HEK293 (cell line): ENCODE results near the gene CRYZ.

Source experiments
- CTCF ChIA-PET: fragments of 350-600 bp; formaldehyde crosslinking; extraction: SDS; loops from one replicate; lab custom pipeline; 2021; ENCODE audit warnings: antibody characterized with exemption; lab: Yijun Ruan, JAX
- POLR2A ChIA-PET: fragments of 300-600 bp; formaldehyde crosslinking; extraction: SDS; loops from one replicate; lab custom pipeline; 2020; ENCODE audit warnings: antibody characterized with exemption, inconsistent platforms; lab: Yijun Ruan, JAX
- H3K27ac ChIP-seq: fragments of 200-500 bp; sonication (Bioruptor generic); 2 replicates; pipeline ENCODE4 v1.5.1; 2014; ENCODE audit warnings: low read depth, low read length, control low read depth, inconsistent platforms; ENCODE audit errors: extremely low read depth
- H3K36me3 ChIP-seq, 2 experiments: fragments of 200-500 bp in 1 of 2; sonication (Bioruptor generic) in 1 of 2; 1 replicate in 1 of 2; 2 replicates in 1 of 2; pipeline ENCODE4 v1.5.1; 2014 to 2017; ENCODE audit warnings: inconsistent platforms in 2 of 2, low read length in 2 of 2; ENCODE audit not compliant: control insufficient read depth in 2 of 2, insufficient read depth in 1 of 2
- H3K4me1 ChIP-seq: fragments of 200-500 bp; sonication (Bioruptor generic); 2 replicates; pipeline ENCODE4 v1.5.1; 2014; ENCODE audit warnings: mild to moderate bottlenecking, low read length, inconsistent platforms; ENCODE audit not compliant: control insufficient read depth, insufficient read depth
- H3K4me3 ChIP-seq: 2 replicates; pipeline ENCODE4 v1.5.1; 2011; ENCODE audit warnings: low read depth, mild to moderate bottlenecking, control low read depth, low read length, moderate library complexity
- H3K9me3 ChIP-seq: fragments of 200-500 bp; sonication (Bioruptor generic); 2 replicates; pipeline ENCODE4 v1.5.1; 2014; ENCODE audit warnings: low read depth, low read length, inconsistent platforms; ENCODE audit not compliant: control insufficient read depth, insufficient read depth
- MYNN ChIP-seq: fragments of 450-650 bp; formaldehyde crosslinking; IDR thresholded peaks from 2 replicates; pipeline ENCODE4 v1.5.1; 2016; ENCODE audit warnings: missing biosample characterization, missing genetic modification characterization, borderline replicate concordance
- WT1 ChIP-seq: fragments of 450-650 bp; formaldehyde crosslinking; IDR thresholded peaks from 2 replicates; pipeline ENCODE4 v1.5.1; 2016; ENCODE audit warnings: missing biosample characterization, missing genetic modification characterization
- ZFP3 ChIP-seq: fragments of 450-650 bp; formaldehyde crosslinking; IDR thresholded peaks from 2 replicates; pipeline ENCODE4 v1.5.1; 2016; ENCODE audit warnings: low read depth, missing biosample characterization, missing genetic modification characterization
- ZNF19 ChIP-seq: fragments of 450-650 bp; formaldehyde crosslinking; IDR thresholded peaks from 2 replicates; pipeline ENCODE4; 2016; ENCODE audit warnings: missing biosample characterization, missing genetic modification characterization, low read depth
- ZNF366 ChIP-seq: fragments of 450-650 bp; formaldehyde crosslinking; conservative IDR thresholded peaks from 2 replicates; pipeline ENCODE4 v1.5.1; 2016; ENCODE audit warnings: missing biosample characterization, missing genetic modification characterization
- ZNF76 ChIP-seq: fragments of 450-650 bp; formaldehyde crosslinking; IDR thresholded peaks from 2 replicates; pipeline ENCODE4; 2016; ENCODE audit warnings: low read depth, missing biosample characterization, missing genetic modification characterization, borderline replicate concordance
- ZNF843 ChIP-seq: fragments of 450-650 bp; formaldehyde crosslinking; IDR thresholded peaks from 2 replicates; pipeline ENCODE4 v1.5.1; 2016; ENCODE audit warnings: missing biosample characterization, missing genetic modification characterization
- ZSCAN23 ChIP-seq: fragments of 450-650 bp; formaldehyde crosslinking; IDR thresholded peaks from 2 replicates; pipeline ENCODE4 v1.5.1; 2016; ENCODE audit warnings: missing biosample characterization, missing genetic modification characterization
- TF ChIP-seq, protein P1 (sequence below): fragments of 450-650 bp; formaldehyde crosslinking; IDR thresholded peaks from 2 replicates; pipeline ENCODE4 v1.5.1; 2016; ENCODE audit warnings: missing biosample characterization, missing genetic modification characterization
- TF ChIP-seq, protein P2 (sequence below): fragments of 450-650 bp; formaldehyde crosslinking; IDR thresholded peaks from 2 replicates; pipeline ENCODE4 v1.5.1; 2016; ENCODE audit warnings: missing biosample characterization, missing genetic modification characterization, borderline replicate concordance
- TF ChIP-seq, protein P3 (sequence below): fragments of 450-650 bp; formaldehyde crosslinking; IDR thresholded peaks from 2 replicates; pipeline ENCODE4 v1.5.1; 2016; ENCODE audit warnings: missing biosample characterization, missing genetic modification characterization

The CRYZ gene

DNA sequence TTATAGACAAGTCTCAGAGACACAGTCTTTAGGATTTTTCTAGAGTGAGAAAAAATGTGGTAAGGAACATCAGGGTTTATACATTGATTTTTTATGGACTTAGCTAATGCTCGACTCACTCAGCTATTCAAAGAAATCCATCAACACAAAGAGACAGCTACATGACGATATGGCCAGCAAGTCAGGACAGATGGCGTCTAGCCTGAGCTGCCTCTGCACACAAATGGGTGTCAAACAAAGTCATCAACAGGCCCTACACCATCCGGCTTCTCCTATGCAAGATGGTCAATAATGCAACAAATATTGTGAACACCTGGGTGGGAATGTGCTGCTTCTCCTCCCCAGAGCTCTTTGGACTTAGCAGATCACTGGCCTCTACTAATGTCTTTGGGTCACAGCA is 45.9 kb downstream of the CRYZ start:
- TF ChIP-seq, protein P1, sequence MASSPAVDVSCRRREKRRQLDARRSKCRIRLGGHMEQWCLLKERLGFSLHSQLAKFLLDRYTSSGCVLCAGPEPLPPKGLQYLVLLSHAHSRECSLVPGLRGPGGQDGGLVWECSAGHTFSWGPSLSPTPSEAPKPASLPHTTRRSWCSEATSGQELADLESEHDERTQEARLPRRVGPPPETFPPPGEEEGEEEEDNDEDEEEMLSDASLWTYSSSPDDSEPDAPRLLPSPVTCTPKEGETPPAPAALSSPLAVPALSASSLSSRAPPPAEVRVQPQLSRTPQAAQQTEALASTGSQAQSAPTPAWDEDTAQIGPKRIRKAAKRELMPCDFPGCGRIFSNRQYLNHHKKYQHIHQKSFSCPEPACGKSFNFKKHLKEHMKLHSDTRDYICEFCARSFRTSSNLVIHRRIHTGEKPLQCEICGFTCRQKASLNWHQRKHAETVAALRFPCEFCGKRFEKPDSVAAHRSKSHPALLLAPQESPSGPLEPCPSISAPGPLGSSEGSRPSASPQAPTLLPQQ (tag by site-specific recombination) = no peak
- TF ChIP-seq ZNF843 (tag by site-specific recombination) (no peak), ZNF19 (tag by site-specific recombination) (no peak), WT1 (tag by site-specific recombination) (no peak), ZSCAN23 (no peak), ZNF76 (tag by site-specific recombination) (no peak), ZNF366 (no peak)
- TF ChIP-seq, protein P2, sequence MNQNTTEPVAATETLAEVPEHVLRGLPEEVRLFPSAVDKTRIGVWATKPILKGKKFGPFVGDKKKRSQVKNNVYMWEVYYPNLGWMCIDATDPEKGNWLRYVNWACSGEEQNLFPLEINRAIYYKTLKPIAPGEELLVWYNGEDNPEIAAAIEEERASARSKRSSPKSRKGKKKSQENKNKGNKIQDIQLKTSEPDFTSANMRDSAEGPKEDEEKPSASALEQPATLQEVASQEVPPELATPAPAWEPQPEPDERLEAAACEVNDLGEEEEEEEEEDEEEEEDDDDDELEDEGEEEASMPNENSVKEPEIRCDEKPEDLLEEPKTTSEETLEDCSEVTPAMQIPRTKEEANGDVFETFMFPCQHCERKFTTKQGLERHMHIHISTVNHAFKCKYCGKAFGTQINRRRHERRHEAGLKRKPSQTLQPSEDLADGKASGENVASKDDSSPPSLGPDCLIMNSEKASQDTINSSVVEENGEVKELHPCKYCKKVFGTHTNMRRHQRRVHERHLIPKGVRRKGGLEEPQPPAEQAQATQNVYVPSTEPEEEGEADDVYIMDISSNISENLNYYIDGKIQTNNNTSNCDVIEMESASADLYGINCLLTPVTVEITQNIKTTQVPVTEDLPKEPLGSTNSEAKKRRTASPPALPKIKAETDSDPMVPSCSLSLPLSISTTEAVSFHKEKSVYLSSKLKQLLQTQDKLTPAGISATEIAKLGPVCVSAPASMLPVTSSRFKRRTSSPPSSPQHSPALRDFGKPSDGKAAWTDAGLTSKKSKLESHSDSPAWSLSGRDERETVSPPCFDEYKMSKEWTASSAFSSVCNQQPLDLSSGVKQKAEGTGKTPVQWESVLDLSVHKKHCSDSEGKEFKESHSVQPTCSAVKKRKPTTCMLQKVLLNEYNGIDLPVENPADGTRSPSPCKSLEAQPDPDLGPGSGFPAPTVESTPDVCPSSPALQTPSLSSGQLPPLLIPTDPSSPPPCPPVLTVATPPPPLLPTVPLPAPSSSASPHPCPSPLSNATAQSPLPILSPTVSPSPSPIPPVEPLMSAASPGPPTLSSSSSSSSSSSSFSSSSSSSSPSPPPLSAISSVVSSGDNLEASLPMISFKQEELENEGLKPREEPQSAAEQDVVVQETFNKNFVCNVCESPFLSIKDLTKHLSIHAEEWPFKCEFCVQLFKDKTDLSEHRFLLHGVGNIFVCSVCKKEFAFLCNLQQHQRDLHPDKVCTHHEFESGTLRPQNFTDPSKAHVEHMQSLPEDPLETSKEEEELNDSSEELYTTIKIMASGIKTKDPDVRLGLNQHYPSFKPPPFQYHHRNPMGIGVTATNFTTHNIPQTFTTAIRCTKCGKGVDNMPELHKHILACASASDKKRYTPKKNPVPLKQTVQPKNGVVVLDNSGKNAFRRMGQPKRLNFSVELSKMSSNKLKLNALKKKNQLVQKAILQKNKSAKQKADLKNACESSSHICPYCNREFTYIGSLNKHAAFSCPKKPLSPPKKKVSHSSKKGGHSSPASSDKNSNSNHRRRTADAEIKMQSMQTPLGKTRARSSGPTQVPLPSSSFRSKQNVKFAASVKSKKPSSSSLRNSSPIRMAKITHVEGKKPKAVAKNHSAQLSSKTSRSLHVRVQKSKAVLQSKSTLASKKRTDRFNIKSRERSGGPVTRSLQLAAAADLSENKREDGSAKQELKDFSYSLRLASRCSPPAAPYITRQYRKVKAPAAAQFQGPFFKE (tag by site-specific recombination) = no peak
- H3K4me3 ChIP-seq = no peak overlapping the region
- ChIA-PET CTCF (no interaction called here), POLR2A (no interaction called here)
- H3K4me1 ChIP-seq = no peaks in the 10 kb centered on the region
- no peak overlapping the region for H3K27ac ChIP-seq
- no peaks in the 10 kb centered on the region for H3K9me3 ChIP-seq
- no peaks in the 10 kb centered on the region for H3K36me3 ChIP-seq

DNA sequence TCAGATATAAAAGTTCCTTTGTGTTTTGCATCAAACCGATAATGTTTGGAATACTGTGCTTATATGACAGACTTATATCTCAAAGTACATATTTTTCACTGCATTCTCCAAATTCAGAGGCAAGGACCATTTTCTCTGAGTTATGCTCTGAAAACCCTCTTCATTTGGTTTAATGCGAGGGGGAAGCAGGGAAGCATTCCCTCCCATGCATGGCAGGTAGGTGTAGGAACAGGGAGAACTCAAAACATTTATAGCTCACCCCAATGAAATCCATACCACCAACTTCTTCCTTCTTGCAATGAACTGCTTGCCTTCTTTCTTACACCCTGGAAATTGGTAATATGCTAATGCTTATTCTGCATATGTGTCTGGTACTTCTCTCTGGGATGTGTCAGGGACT is 48.5 kb downstream of the CRYZ start:
- ChIA-PET POLR2A (no interaction called here), CTCF (interaction anchor here (1.2 kb wide), 1 partner anchor 49 kb away, joined by 3 read pairs; the partner anchor contains the start of gene TYW3)
- no peak for TF ChIP-seq ZFP3 (tag by site-specific recombination)
- TF ChIP-seq MYNN = no peak
- TF ChIP-seq, protein P3, sequence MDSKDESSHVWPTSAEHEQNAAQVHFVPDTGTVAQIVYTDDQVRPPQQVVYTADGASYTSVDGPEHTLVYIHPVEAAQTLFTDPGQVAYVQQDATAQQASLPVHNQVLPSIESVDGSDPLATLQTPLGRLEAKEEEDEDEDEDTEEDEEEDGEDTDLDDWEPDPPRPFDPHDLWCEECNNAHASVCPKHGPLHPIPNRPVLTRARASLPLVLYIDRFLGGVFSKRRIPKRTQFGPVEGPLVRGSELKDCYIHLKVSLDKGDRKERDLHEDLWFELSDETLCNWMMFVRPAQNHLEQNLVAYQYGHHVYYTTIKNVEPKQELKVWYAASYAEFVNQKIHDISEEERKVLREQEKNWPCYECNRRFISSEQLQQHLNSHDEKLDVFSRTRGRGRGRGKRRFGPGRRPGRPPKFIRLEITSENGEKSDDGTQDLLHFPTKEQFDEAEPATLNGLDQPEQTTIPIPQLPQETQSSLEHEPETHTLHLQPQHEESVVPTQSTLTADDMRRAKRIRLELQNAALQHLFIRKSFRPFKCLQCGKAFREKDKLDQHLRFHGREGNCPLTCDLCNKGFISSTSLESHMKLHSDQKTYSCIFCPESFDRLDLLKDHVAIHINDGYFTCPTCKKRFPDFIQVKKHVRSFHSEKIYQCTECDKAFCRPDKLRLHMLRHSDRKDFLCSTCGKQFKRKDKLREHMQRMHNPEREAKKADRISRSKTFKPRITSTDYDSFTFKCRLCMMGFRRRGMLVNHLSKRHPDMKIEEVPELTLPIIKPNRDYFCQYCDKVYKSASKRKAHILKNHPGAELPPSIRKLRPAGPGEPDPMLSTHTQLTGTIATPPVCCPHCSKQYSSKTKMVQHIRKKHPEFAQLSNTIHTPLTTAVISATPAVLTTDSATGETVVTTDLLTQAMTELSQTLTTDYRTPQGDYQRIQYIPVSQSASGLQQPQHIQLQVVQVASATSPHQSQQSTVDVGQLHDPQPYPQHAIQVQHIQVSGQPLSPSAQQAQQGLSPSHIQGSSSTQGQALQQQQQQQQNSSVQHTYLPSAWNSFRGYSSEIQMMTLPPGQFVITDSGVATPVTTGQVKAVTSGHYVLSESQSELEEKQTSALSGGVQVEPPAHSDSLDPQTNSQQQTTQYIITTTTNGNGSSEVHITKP = no peak
- no peak overlapping the region for H3K4me3 ChIP-seq
- no peaks in the 10 kb centered on the region for H3K9me3 ChIP-seq
- no peak overlapping the region for H3K27ac ChIP-seq
- no peaks in the 10 kb centered on the region for H3K4me1 ChIP-seq
- no peaks in the 10 kb centered on the region for H3K36me3 ChIP-seq
